ENCODE results near the gene MMS22L.

Gene MMS22L

GRCh38 chr6:97305414-97306066 is 22.5 kb upstream of the MMS22L start:
- no peak for TF ChIP-seq CTCF (IDR thresholded peaks at IDR 0.05; ENCODE audit: insufficient read depth, missing control alignments)
- DNase-seq (ENCODE audit: insufficient read length, low spot score) (no peak), FAIRE-seq (no peak)

GRCh38 chr6:97304701-97305100 is 21.7 kb upstream of the MMS22L start:
- no peak for TF ChIP-seq CTCF (IDR thresholded peaks at IDR 0.05; ENCODE audit: insufficient read depth, missing control alignments)
- DNase-seq (ENCODE audit: insufficient read length, low spot score) (no peak), FAIRE-seq (no peak)

- FAIRE-seq (no peak), DNase-seq (ENCODE audit: insufficient read length, low spot score) (no peak)
- no peak for TF ChIP-seq CTCF (IDR thresholded peaks at IDR 0.05; ENCODE audit: insufficient read depth, missing control alignments)
These were observed 11.4 kb upstream of the MMS22L start for GRCh38 chr6:97294451-97294850.

GRCh38 chr6:97293198-97293696 is 10.2 kb upstream of the MMS22L start:
- no peak for DNase-seq (ENCODE audit: insufficient read length, low spot score)
- TF ChIP-seq CTCF (IDR thresholded peaks at IDR 0.05; ENCODE audit: insufficient read depth, missing control alignments) = no peak
- FAIRE-seq = no peak

GRCh38 chr6:97292671-97293070 is 9.7 kb upstream of the MMS22L start:
- FAIRE-seq (no peak), DNase-seq (ENCODE audit: insufficient read length, low spot score) (no peak)
- TF ChIP-seq CTCF (IDR thresholded peaks at IDR 0.05; ENCODE audit: insufficient read depth, missing control alignments) = no peak

- TF ChIP-seq CTCF (IDR thresholded peaks at IDR 0.05; ENCODE audit: insufficient read depth, missing control alignments) = no peak
- no peak for DNase-seq (ENCODE audit: insufficient read length, low spot score)
- no peak for FAIRE-seq
These were observed 8.9 kb upstream of the MMS22L start for GRCh38 chr6:97291896-97292295.

- no peak for FAIRE-seq
- no peak for DNase-seq (ENCODE audit: insufficient read length, low spot score)
- no peak for TF ChIP-seq CTCF (IDR thresholded peaks at IDR 0.05; ENCODE audit: insufficient read depth, missing control alignments)
These were observed 6.3 kb upstream of the MMS22L start for GRCh38 chr6:97289332-97289731.

All from D721Med (cell line).